IgD-negative memory B cell (primary cell): ENCODE measurements around the gene BHLHA15. TPM values are rescaled to one million over a fixed set of nuclear protein-coding genes. Genes with fewer than 3 reads are reported as not detected.
A peak's percentile ranks its signal among the peaks of the same experiment; 100 is the strongest.
"Not testable (repeated sequence)": the region's sequence is repeated elsewhere in the genome, so short reads cannot be mapped to it uniquely, and the experiment has no call there.

Source experiments
- H3K27ac Mint-ChIP-seq, 3 donors: one replicate each; pipeline ENCODE4 v1.8.0; 2020 to 2022; ENCODE audit warnings: mild to moderate bottlenecking in 3 of 3, mixed read lengths in 3 of 3, moderate library complexity in 1 of 3
- H3K27me3 Mint-ChIP-seq: one replicate; pipeline ENCODE4 v1.8.0; 2021; ENCODE audit warnings: mixed read lengths
- H3K36me3 Mint-ChIP-seq: one replicate; pipeline ENCODE4 v1.8.0; 2020; ENCODE audit warnings: mild to moderate bottlenecking, mixed read lengths
- H3K4me1 Mint-ChIP-seq, 3 donors: one replicate each; pipeline ENCODE4 v1.8.0; 2020 to 2022; ENCODE audit warnings: mixed read lengths in 3 of 3, mild to moderate bottlenecking in 1 of 3
- H3K4me3 Mint-ChIP-seq, 4 donors: one replicate each; pipeline ENCODE4 v1.8.0; 2020 to 2022; ENCODE audit warnings: mild to moderate bottlenecking in 4 of 4, mixed read lengths in 4 of 4, moderate library complexity in 3 of 4
- H3K9me3 Mint-ChIP-seq, 3 donors: one replicate each; pipeline ENCODE4 v1.8.0; 2020 to 2021; ENCODE audit warnings: mixed read lengths in 3 of 3, mild to moderate bottlenecking in 1 of 3
- polyA plus RNA-seq: library from polyadenylated mRNA; unstranded; fragments of 300-500 nt; fragmentation: Illumina TruSeq; gene quantifications from one replicate; pipeline ENCODE4 v1.2.3, GENCODE V29; 2021

The BHLHA15 gene
- polyA plus RNA-seq, 1 donor from 2014 or later: 5.3 TPM

DNA sequence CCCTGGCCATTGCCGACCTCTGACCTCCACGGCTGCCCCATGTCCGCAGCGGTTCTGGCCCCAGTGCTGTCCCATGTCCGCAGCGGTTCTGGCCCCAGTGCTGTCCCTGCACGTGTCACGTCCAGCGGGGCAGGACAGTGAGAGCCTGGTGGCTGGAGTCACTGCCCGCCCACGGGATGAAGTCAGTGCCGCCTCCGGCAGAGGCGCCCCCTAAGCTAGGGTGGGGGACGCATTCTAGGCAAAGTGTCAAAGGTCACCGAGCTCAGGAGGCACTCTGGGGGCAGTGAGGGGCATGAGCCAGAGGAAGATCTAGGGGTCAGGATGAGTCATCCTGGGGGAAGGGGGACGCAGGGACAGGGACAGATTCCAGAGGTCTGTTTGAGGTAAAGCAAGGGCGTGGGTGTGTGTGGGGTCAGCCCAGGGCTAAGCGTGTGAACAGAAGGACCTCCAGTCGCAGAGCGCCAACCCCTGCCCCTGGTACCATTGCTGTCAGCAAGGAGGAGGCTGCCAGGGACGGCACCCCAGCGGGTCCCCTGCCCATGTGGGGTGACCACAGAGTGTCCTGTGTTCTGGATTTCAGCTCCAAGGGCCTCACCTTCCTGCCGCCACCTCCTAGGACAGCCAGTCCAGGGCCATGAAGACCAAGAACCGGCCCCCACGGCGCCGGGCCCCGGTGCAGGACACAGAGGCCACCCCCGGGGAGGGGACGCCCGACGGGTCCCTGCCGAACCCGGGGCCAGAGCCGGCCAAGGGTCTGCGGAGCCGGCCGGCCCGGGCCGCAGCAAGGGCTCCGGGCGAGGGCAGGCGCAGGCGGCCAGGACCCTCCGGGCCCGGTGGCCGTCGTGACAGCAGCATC, 665 bp downstream of the BHLHA15 start:
- H3K27me3 Mint-ChIP-seq: peaks cover 16% of the 10 kb centered on the region
- peak overlapping the region; percentile 17 to 86 (median 58) for H3K4me3 Mint-ChIP-seq

DNA sequence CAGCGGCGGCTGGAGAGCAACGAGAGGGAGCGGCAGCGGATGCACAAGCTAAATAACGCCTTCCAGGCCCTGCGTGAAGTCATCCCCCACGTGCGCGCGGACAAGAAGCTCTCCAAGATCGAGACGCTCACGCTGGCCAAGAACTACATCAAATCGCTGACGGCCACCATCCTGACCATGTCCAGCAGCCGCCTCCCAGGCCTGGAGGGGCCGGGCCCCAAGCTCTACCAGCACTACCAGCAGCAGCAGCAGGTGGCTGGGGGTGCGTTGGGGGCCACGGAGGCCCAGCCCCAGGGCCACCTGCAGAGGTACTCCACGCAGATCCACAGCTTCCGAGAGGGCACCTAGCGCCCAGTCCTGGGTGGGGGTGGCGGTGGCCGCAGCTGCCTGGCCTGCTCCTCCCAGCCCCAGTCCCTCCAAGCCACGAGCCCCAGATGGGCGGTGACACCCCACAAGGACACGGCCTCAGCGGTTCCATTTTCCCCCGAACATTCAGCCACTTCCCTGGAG, 1.3 kb downstream of the BHLHA15 start:
- no peaks in the 10 kb centered on the region for H3K9me3 Mint-ChIP-seq
- H3K36me3 Mint-ChIP-seq: peaks cover 1% of the 10 kb centered on the region
- peaks cover 16% of the 10 kb centered on the region for H3K27me3 Mint-ChIP-seq
- no peak overlapping the region for H3K27ac Mint-ChIP-seq
- peak overlapping the region in 1 of 4 donors; percentile 84 for H3K4me3 Mint-ChIP-seq
- H3K4me1 Mint-ChIP-seq: peaks cover 0 to 5% (median 4%) of the 10 kb centered on the region in 3 donors

More for the DNA sequence above, 665 bp downstream of the BHLHA15 start:
- Mint-ChIP-seq H3K4me1 (peaks cover 0 to 5% (median 4%) of the 10 kb centered on the region in 3 donors), H3K9me3 (no peaks in the 10 kb centered on the region), H3K27ac (peak overlapping the region in 1 of 3 donors; percentile 27), H3K36me3 (peaks cover 6% of the 10 kb centered on the region)

DNA sequence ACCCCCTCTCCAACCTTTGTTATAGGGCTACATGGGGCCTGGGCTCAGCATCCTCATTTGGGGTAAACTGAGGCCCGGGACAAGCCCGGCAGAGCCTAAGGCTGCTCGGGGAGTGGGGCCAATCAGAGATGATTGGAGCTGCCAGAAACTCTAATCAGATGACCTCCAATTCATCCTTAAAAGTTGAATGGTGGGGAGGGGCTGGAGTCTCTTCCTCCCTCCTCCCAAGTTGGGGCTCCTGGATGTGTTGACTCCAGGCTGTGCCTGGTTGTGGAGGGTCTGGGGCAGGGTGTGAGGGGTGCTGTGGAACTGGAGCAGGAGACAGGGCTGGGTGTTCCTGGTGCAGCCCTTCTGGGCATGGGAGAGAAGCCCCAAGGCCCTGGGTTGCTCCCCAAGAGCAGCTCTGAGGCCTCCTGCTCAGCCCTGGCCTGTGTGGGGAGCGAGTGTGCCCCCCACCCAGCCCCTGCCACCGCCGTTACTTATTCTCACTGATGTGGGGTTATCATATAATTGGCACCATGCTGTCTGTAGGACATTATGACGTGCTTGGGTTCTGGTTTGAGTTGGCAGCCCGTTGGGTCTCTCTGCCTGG, 2.2 kb downstream of the BHLHA15 start:
- Mint-ChIP-seq H3K4me3 (peak overlapping the region in 1 of 4 donors; percentile 84), H3K27ac (no peak overlapping the region), H3K36me3 (peaks cover 2% of the 10 kb centered on the region), H3K9me3 (no peaks in the 10 kb centered on the region), H3K4me1 (peaks cover 4 to 9% (median 9%) of the 10 kb centered on the region in 3 donors), H3K27me3 (peaks cover 20% of the 10 kb centered on the region)

DNA sequence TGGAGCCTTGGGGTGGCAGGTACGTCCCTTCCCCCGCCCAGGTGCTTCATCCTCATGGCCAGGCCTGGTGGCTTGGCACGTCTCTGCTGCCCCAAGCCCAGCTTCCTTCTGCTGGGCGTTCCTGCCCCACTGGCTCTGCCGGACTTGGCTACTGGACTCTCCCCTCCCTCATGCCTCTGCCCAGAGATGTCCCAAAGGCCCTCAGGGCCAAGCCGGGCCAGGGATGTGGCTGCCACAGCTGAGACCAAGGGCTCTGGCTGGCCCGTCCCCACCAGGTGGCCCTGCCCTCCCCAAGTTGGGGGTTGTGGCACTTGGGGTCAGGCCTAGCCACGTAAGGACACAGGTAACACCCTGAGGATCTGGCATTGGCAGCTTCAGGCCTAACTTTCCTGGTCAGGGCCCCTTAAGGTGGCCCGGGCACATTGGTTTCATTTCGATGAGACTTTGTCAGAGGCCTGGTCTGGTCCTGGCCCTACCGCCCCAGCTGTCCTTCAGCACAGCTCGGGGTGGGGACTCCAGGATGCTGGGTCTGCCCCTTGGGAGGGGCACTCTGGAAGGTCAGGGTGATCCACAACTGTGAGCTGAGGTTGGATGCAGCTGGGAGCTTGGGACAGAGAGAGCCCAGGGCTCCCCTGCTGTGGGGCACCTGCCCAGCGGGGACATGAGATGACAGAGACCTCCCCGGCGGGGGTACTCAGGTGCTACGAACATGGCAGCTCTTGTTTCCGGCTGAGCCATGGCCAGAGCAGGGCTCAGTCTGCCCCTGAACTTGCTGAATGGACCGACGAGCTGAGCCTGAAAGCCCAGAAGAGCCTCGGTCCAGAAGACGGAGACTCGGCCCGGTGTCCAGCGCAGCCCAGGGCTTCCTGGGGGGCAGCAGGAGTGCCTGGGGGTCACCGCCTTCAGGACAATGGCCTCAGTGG, 2.9 kb downstream of the BHLHA15 start:
- Mint-ChIP-seq H3K9me3 (no peaks in the 10 kb centered on the region), H3K27ac (no peak overlapping the region), H3K36me3 (peaks cover 2% of the 10 kb centered on the region), H3K4me1 (peaks cover 10 to 16% (median 16%) of the 10 kb centered on the region in 3 donors), H3K27me3 (peaks cover 23% of the 10 kb centered on the region), H3K4me3 (peak overlapping the region in 1 of 4 donors; percentile 72)

DNA sequence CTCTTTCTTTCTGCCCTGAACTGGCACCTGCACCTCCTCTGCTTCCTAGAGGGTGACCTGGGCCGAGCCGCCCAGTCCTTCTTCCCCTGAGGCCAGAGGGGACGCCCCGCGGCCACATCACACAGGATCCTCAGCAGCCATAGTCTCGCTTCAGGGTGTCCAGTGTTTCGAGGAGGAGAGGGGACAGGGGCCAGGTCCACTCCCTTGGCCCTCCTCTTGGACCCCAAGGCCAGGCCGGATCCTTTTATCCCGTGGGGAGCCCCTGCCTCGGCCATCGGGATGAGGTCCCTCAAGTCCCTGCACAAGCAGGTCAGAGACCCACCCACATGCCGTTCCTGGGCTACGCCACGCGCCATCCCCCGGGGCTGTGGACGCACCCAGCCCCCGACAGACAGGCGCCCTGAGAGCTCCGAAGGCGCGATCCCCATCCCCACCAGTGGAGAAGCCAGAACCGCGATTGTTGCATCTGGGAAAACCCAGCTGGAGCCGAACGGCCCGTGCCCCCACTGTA, 3.6 kb downstream of the BHLHA15 start:
- H3K36me3 Mint-ChIP-seq: peaks cover 2% of the 10 kb centered on the region
- peaks cover 25% of the 10 kb centered on the region for H3K27me3 Mint-ChIP-seq
- no peak overlapping the region for H3K4me3 Mint-ChIP-seq
- H3K9me3 Mint-ChIP-seq: no peaks in the 10 kb centered on the region
- H3K4me1 Mint-ChIP-seq: peaks cover 17 to 23% (median 19%) of the 10 kb centered on the region in 3 donors
- no peak overlapping the region for H3K27ac Mint-ChIP-seq

DNA sequence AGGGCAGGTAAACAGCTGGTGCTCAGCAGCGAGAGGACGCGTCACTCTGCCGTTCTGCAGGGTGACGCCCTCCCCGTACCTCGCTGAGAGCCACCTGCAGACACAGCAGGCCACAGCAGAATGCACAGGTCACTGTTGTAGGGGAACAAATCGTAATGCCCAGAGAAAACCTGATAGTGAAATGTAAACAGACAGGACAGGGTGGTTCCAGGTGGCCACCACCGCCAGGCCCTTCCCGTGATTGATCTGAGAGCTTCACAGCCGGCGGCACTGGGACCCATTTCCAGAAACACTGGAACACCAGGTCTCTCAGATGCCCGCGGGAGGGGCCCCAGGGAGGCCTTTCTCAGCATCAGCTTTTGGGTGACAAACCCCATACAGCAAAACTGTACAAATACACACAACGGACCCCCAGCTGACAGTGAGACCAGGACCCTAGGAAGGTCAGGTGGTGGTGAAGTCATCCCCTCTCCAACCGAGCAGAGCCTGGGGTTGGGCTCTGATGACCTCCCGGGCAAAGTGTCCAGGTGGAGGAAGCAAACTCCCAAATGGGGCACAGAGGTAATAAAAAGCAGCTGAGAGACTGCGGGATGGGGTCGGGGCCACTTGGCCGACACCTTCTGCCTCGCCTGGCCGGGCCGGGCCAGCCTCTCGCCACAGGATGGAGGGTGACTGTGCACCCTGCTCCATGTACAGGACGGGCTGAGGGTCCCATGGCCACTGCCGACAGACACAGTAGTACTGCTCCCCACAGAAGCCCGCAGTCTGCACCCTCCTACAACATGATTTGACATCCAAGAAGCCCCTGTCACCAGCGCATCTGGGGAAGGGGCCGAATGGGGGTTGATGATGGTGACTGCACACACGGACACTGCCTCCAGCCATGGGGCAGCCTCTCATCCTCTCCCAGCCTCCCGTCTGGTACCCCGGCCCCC, 4.6 kb downstream of the BHLHA15 start:
- Mint-ChIP-seq H3K4me3 (no peak overlapping the region), H3K9me3 (no peaks in the 10 kb centered on the region), H3K36me3 (peaks cover 2% of the 10 kb centered on the region), H3K27me3 (peaks cover 23% of the 10 kb centered on the region), H3K27ac (peak overlapping the region in 1 of 3 donors; percentile 10), H3K4me1 (peaks cover 17 to 25% (median 21%) of the 10 kb centered on the region in 3 donors)

DNA sequence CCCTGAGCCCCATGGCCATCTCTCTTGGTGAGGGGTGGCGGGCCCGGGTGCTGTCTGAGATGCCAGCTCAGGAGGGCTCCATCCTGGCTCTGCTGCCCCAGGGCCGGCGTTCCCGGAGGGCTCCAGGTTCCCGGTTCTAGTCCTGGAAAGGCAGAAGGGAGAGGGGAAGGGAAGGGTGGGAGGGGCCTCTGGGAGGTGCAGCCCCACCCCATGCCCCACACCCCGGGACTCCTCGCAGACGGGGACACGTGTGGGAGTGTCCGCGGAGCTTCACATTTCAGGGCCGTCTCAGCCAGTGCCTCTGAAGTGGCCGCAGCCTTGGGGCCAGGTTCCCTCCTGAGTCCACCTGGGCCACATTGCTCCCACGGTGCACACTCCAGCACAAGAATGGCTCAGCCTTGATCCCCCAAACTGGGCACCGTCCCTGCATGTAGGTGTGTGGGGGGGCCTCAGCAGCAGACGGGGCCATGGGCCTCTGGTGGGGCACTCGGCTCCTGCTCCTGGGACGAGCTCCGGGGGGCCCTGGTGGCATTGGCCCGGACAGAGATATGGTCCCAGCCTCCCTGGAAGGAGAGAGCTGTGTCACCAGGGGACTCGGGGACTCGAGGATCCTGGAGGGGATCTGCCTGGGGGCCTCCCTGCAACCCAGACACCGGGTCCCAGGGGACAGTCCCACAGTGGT, 5.8 kb downstream of the BHLHA15 start:
- Mint-ChIP-seq H3K27ac (no peak overlapping the region), H3K4me1 (peaks cover 17 to 22% (median 21%) of the 10 kb centered on the region in 3 donors), H3K4me3 (no peak overlapping the region), H3K9me3 (no peaks in the 10 kb centered on the region), H3K36me3 (peaks cover 4% of the 10 kb centered on the region), H3K27me3 (peaks cover 18% of the 10 kb centered on the region)

DNA sequence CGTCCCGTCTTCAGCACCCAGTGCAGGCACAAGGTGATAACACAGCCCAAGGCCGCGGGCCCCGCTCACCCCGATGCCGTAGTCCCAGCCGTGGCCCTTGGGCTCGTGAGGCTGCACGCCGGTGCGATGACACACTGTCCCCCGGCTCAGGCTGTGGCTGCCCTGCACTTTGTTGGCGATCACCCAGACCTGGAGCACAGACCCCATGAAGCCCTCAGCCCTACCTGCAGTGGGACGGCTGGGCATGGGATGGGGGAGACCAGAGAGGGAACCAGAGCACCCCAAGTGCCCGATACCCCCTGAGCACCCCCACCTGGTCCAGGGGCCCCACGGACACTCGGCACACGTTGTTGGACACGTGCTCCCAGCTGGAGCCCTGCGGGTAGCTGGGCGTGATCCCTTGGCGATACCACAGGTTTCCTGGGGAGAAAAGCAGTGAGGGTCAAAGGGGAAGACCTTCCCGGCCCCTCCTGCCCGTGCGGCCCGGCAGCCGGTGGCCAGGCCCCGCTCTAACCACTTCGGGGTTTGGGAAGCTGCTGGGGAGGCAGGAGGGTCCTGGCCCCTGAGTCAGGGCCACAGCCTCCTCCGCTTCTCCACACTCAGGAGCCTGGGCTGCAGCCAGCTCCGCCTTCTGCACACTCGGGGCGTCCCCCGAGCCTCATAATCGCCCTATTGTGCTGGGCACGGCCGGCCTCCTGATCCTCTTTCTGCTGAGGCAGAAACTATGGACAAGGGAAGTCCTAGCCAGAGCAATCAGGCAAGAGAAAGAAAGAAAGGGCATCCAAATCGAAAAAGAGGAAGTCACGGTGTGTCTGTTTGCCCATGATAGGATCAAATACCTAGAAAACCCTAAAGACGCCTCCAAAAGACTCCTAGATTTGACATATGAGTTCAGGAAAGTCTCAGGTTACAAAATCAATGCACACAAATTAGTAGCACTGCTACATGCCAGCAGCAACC, 6.7 kb downstream of the BHLHA15 start:
- Mint-ChIP-seq H3K9me3 (no peaks in the 10 kb centered on the region), H3K4me3 (peak overlapping the region in 2 of 4 donors; percentile 4 to 39), H3K4me1 (peaks cover 17 to 22% (median 21%) of the 10 kb centered on the region in 3 donors), H3K27me3 (peaks cover 14% of the 10 kb centered on the region), H3K36me3 (peaks cover 4% of the 10 kb centered on the region), H3K27ac (peak overlapping the region; percentile 25 to 60 (median 45))

DNA sequence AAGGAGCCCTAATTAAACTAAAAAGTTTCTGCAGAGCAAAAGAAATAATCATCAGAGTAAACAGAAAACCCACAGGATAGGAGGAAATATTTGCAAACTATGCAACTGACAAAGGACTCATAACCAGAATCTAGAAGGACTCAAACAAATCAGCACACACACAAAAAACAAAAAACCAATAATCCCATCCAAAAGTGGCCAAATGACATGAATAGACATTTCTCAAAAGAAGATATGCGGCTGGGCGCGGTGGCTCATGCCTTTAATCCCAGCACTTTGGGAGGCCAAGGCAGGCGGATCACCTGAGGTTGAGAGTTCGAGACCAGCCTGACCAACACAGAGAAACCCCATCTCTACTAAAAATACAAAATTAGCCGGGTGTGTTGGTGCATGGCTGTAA, 8.1 kb downstream of the BHLHA15 start:
- H3K27ac Mint-ChIP-seq: peak overlapping the region in 1 of 3 donors; percentile 19
- H3K4me3 Mint-ChIP-seq: peak overlapping the region in 3 of 4 donors; percentile 3 to 19 (median 5)
- H3K36me3 Mint-ChIP-seq, H3K9me3 Mint-ChIP-seq: not testable (repeated sequence)
- peaks cover 17 to 22% (median 21%) of the 10 kb centered on the region in 3 donors for H3K4me1 Mint-ChIP-seq
- H3K27me3 Mint-ChIP-seq: peaks cover 13% of the 10 kb centered on the region

DNA sequence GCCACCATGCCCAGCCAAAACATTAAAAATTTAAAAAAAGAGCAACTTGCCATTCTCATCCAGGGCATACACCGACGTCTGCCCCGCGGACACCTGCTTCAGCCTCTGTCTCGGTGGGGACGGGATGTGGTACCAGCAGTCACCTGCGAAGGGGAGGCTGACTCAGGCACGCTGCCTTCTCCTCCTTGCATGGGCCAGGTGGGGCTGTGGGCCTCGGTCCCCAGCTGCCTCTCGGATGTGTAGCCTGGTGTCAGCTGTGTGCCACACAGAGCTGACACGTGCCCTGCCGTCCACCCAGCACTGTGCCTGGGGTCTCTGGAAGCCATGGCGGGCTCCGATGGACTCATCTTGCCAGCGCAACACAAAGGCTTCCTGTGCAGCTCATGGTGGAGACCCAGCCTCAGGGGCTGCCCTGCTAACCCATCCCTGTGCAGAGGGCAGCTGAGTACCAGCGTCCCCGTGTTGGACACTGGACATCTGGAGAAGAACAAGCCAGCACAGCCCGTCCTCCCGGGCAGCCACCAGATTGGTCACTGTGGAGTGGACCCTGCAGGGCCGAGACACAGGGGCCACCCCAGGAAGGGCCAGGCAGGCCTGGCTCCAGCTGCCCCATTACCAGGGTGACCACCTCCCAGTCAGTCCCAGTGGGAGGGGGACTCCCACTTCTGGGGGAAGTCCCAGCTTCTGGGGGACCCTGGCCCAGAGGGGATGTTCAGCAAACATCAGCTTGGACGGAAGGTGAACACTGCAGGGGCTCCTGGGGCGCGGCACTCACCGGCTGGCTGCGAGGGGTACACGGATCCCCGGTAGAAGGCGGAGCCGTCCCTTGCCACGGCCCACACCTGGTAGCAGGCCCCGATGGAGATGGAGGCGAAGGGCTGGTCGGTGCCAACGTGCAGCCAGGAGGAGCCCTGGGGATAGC, 10.6 kb downstream of the BHLHA15 start:
- no peaks in the 10 kb centered on the region for H3K9me3 Mint-ChIP-seq
- H3K4me1 Mint-ChIP-seq: peaks cover 17 to 21% (median 20%) of the 10 kb centered on the region in 3 donors
- H3K36me3 Mint-ChIP-seq: peaks cover 4% of the 10 kb centered on the region
- H3K27me3 Mint-ChIP-seq: peaks cover 14% of the 10 kb centered on the region
- H3K4me3 Mint-ChIP-seq: no peak overlapping the region
- H3K27ac Mint-ChIP-seq: peak overlapping the region in 1 of 3 donors; percentile 13

DNA sequence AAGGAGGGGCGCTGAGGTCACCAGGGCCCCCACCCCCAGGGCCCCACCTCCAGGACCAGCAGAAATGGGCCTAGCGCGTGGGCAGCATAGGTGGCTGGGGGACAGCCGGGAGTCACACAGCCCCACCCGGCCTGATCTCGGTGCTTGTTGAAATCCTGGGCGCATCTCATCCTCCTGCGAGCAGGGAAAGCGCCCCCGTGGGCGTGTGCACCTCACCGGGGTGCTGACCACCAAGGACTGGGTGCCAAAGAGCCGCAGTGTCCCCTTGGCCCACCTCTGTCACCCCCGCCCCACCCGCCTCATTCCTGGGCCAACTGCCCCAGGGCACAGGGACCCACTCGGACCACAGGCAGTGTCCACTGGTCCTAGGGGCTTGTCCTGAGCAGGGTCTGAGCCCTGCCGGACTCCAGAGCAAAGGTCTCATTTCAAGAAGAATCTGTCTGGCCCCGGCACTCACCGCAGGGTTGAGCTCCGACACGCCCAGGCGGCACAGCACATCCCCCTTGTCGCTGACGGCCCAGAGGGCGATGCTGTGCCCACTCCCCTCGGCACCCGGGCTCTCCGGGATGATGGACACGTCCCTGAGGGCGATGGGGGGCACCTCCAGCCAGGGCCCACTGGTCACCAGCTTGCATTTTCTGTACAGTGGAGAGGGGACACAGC, 11.4 kb downstream of the BHLHA15 start:
- no peak overlapping the region for H3K4me3 Mint-ChIP-seq
- no peak overlapping the region for H3K27ac Mint-ChIP-seq
- no peaks in the 10 kb centered on the region for H3K9me3 Mint-ChIP-seq
- H3K4me1 Mint-ChIP-seq: peaks cover 17 to 21% (median 20%) of the 10 kb centered on the region in 3 donors
- H3K36me3 Mint-ChIP-seq: peaks cover 4% of the 10 kb centered on the region
- peaks cover 14% of the 10 kb centered on the region for H3K27me3 Mint-ChIP-seq
